ENCODE data around the gene SH3BP5. TPM values are rescaled to one million over a fixed set of nuclear protein-coding genes. Genes with fewer than 3 reads are reported as not detected.

Gene SH3BP5
- total RNA-seq, 1 donor from 2014 or later, result 110 TPM

Other genes with a start within 250 kb of the SH3BP5 start
- gene RBSN, start 233.4 kb downstream of the SH3BP5 start, total RNA-seq, result 27.6 TPM
- 45.1 TPM for gene CAPN7, start 126.3 kb downstream of the SH3BP5 start, total RNA-seq
- 14.4 TPM for gene METTL6, start 95.0 kb upstream of the SH3BP5 start, total RNA-seq
- 24.6 TPM for gene EAF1, start 95.0 kb upstream of the SH3BP5 start, total RNA-seq
- 1.1 TPM for gene COLQ, start 189.1 kb upstream of the SH3BP5 start, total RNA-seq

All from upper lobe of right lung (tissue), 1 donor.